Sigmoid colon (tissue), 4 donors: ENCODE measurements around the gene ATRX.

ENCODE experiments used
- CTCF ChIP-seq, 4 experiments: fragments of 450-650 bp in 3 of 4; fragments of 200-600 bp in 1 of 4; IDR thresholded peaks; one replicate each; pipeline ENCODE4 v1.5.1; 2016 to 2019; ENCODE audit warnings: antibody characterized with exemption in 4 of 4, mild to moderate bottlenecking in 3 of 4, moderate library complexity in 2 of 4
- EP300 ChIP-seq, 4 donors: sonication (generic); formaldehyde crosslinking; IDR thresholded peaks; one replicate each; pipeline ENCODE4 v1.6.1; 2017; ENCODE audit warnings: antibody characterized with exemption in 4 of 4
- POLR2A ChIP-seq, 2 donors: fragments of 450-650 bp; IDR thresholded peaks; one replicate each; pipeline ENCODE4 v1.6.1; 2016; ENCODE audit warnings: antibody characterized with exemption in 2 of 2, mild to moderate bottlenecking in 2 of 2, moderate library complexity in 2 of 2

GRCh38 chrX:77572322-77572721 lies 213.7 kb downstream of the ATRX start:
- TF ChIP-seq POLR2A (IDR thresholded peaks at IDR 0.05): no peak
- no peak for TF ChIP-seq CTCF (IDR thresholded peaks at IDR 0.05)
- no peak for TF ChIP-seq EP300 (IDR thresholded peaks at IDR 0.05)
